ENCODE measurements around the gene RHBG. TPM values are rescaled to one million over a fixed set of nuclear protein-coding genes. Genes with fewer than 3 reads are reported as not detected.

The RHBG gene
- total and polyA plus RNA-seq, 4 donors, result 0.25 to 6.4 (median 2.3) TPM

GRCh38 chr1:156378557-156378956, 9.5 kb downstream of the RHBG start:
- Histone ChIP-seq H3K27ac (ENCODE audit: low read depth in 1 of 2, low read length in 2 of 2) (no peak overlapping the region), H3K9ac (ENCODE audit: low read depth in 1 of 2, low read length in 2 of 2) (no peak overlapping the region), H3K27me3 (ENCODE audit: control insufficient read depth in 4 of 4, insufficient read depth in 4 of 4, low read length in 3 of 4) (no peaks in the 10 kb centered on the region), H3K4me1 (ENCODE audit: control insufficient read depth in 4 of 4, insufficient read depth in 4 of 4, low read length in 3 of 4) (no peaks in the 10 kb centered on the region), H3K9me3 (ENCODE audit: control insufficient read depth in 4 of 4, low read length in 3 of 4) (no peaks in the 10 kb centered on the region), H3K4me3 (ENCODE audit: low read depth in 1 of 3, low read length in 3 of 3) (no peak overlapping the region), H3K36me3 (ENCODE audit: control insufficient read depth in 4 of 4, insufficient read depth in 3 of 4, low read depth in 1 of 4, low read length in 3 of 4) (no peaks in the 10 kb centered on the region)
- DNase-seq (ENCODE audit: low spot score), result no peak
- 71% methylated on average over 6 of the region's 6 CpGs for WGBS
- TF ChIP-seq EGR1 (IDR thresholded peaks at IDR 0.05; ENCODE audit: low read depth in 2 of 2) (no peak), REST (IDR thresholded peaks at IDR 0.05) (no peak), CTCF (IDR thresholded peaks at IDR 0.05; ENCODE audit: low read depth, low read length, missing input control) (no peak), SP1 (IDR thresholded peaks at IDR 0.05) (no peak)

- H3K9me3 ChIP-seq (ENCODE audit: control insufficient read depth in 4 of 4, low read length in 3 of 4), result no peaks in the 10 kb centered on the region
Measured at GRCh38 chr1:156379420-156380165, 10.6 kb downstream of the RHBG start.

More at GRCh38 chr1:156379420-156380165, 10.6 kb downstream of the RHBG start:
- Histone ChIP-seq H3K36me3 (ENCODE audit: control insufficient read depth in 4 of 4, insufficient read depth in 3 of 4, low read depth in 1 of 4, low read length in 3 of 4) (no peaks in the 10 kb centered on the region), H3K4me3 (ENCODE audit: low read depth in 1 of 3, low read length in 3 of 3) (no peak overlapping the region), H3K4me1 (ENCODE audit: control insufficient read depth in 4 of 4, insufficient read depth in 4 of 4, low read length in 3 of 4) (no peaks in the 10 kb centered on the region), H3K9ac (ENCODE audit: low read depth in 1 of 2, low read length in 2 of 2) (no peak overlapping the region), H3K27me3 (ENCODE audit: control insufficient read depth in 4 of 4, insufficient read depth in 4 of 4, low read length in 3 of 4) (no peaks in the 10 kb centered on the region), H3K27ac (ENCODE audit: low read depth in 1 of 2, low read length in 2 of 2) (no peak overlapping the region)
- TF ChIP-seq RXRA (IDR thresholded peaks at IDR 0.05) (no peak), REST (IDR thresholded peaks at IDR 0.05) (no peak), ATF3 (IDR thresholded peaks at IDR 0.05) (no peak), TAF1 (conservative IDR thresholded peaks at IDR 0.05) (no peak), FOXA1 (IDR thresholded peaks at IDR 0.05) (no peak), YY1 (IDR thresholded peaks at IDR 0.05) (no peak), HNF4G (IDR thresholded peaks at IDR 0.05) (no peak), FOXA2 (IDR thresholded peaks at IDR 0.05) (no peak), ZBTB33 (IDR thresholded peaks at IDR 0.05) (no peak), MAX (IDR thresholded peaks at IDR 0.05) (no peak), RAD21 (IDR thresholded peaks at IDR 0.05) (no peak), HNF4A (conservative IDR thresholded peaks at IDR 0.05) (no peak), CTCF (IDR thresholded peaks at IDR 0.05; ENCODE audit: low read depth, low read length, missing input control) (no peak), GABPA (IDR thresholded peaks at IDR 0.05 in 1 of 2, conservative IDR thresholded peaks at IDR 0.05 in 1 of 2) (no peak), EGR1 (IDR thresholded peaks at IDR 0.05; ENCODE audit: low read depth in 2 of 2) (no peak), JUND (IDR thresholded peaks at IDR 0.05) (no peak), SP1 (IDR thresholded peaks at IDR 0.05) (no peak)
- DNase-seq (ENCODE audit: low spot score), result no peak
- 70% methylated on average over 3 of the region's 3 CpGs for WGBS
